Lower leg skin (tissue), 4 donors: ENCODE data around the gene MEN1. TPM values are rescaled to one million over a fixed set of nuclear protein-coding genes. Genes with fewer than 3 reads are reported as not detected.

ENCODE experiments used
- DNase-seq, 2 donors: peaks; one replicate each; pipeline ENCODE4 v3.0.0-alpha.2; 2019; ENCODE audit warnings: low spot score in 2 of 2
- H3K4me3 ChIP-seq: fragments of 200-600 bp; sonication (generic); 2 replicates; pipeline ENCODE4 v1.5.1; 2017; ENCODE audit warnings: mild to moderate bottlenecking, low read depth; ENCODE audit not compliant: poor library complexity, severe bottlenecking
- CTCF ChIP-seq, 3 donors: fragments of 450-650 bp; IDR thresholded peaks; one replicate each; pipeline ENCODE4 v1.5.1; 2016; ENCODE audit warnings: antibody characterized with exemption in 3 of 3, mild to moderate bottlenecking in 3 of 3, moderate library complexity in 2 of 3
- POLR2A ChIP-seq, 2 donors: fragments of 450-650 bp; IDR thresholded peaks; one replicate each; pipeline ENCODE4 v1.6.1; 2016 to 2017; ENCODE audit warnings: antibody characterized with exemption in 2 of 2, mild to moderate bottlenecking in 1 of 2, moderate library complexity in 1 of 2
- WGBS, 2 donors: methylation state at CpG; one replicate each; pipeline ENCODE4 v1.1.5; 2018; 5-methylcytosine and 5-hydroxymethylcytosine counted together
- intact Hi-C: fragments of 100-400 bp; cut with DNase I; formaldehyde crosslinking; loops from one replicate; pipeline ENCODE4 v1.15.0; 2023; ENCODE audit warnings: low total_unique reads
- total RNA-seq, 4 donors: library from RNA; depleted of rRNA; stranded (reverse); fragments of >200 nt; gene quantifications; one replicate each; pipeline ENCODE4 v1.1.0, GENCODE V29; 2016

Gene MEN1
- total RNA-seq, 4 donors from 2014 or later, result 20.5 to 42.7 (median 32.2) TPM

GRCh38 chr11:64796757-64797541, 13.4 kb downstream of the MEN1 start:
- no peak overlapping the region for H3K4me3 ChIP-seq
- DNase-seq, result no peak
- intact Hi-C loops, result no loop called here
- WGBS, 2 donors, result 86 to 90% methylated on average over 17 to 19 of the region's 19 CpGs
- no peak for TF ChIP-seq CTCF (IDR thresholded peaks at IDR 0.05)
- TF ChIP-seq POLR2A (IDR thresholded peaks at IDR 0.05), result no peak

- intact Hi-C loops, result no loop called here
These were observed 14.1 kb downstream of the MEN1 start for GRCh38 chr11:64796047-64796756.

GRCh38 chr11:64794526-64794925, 15.8 kb downstream of the MEN1 start:
- intact Hi-C loops, result no loop called here
- 92 to 97% methylated on average over 10 of the region's 10 CpGs for WGBS, 2 donors
- DNase-seq, result no peak
- H3K4me3 ChIP-seq, result no peak overlapping the region
- TF ChIP-seq CTCF (IDR thresholded peaks at IDR 0.05), result no peak
- no peak for TF ChIP-seq POLR2A (IDR thresholded peaks at IDR 0.05)

More at GRCh38 chr11:64796047-64796756, 14.1 kb downstream of the MEN1 start:
- 79 to 80% methylated on average over 19 of the region's 19 CpGs for WGBS, 2 donors
- TF ChIP-seq POLR2A (IDR thresholded peaks at IDR 0.05) (no peak), CTCF (IDR thresholded peaks at IDR 0.05) (no peak)
- H3K4me3 ChIP-seq, result no peak overlapping the region
- no peak for DNase-seq

GRCh38 chr11:64793271-64794160, 16.8 kb downstream of the MEN1 start:
- intact Hi-C loops, result no loop called here
- WGBS, 2 donors, result 76 to 80% methylated on average over 11 of the region's 11 CpGs
- TF ChIP-seq POLR2A (IDR thresholded peaks at IDR 0.05) (no peak), CTCF (IDR thresholded peaks at IDR 0.05) (no peak)
- H3K4me3 ChIP-seq, result no peak overlapping the region
- DNase-seq, result peak in 1 of 2 donors; percentile 81

- H3K4me3 ChIP-seq, result no peak overlapping the region
- DNase-seq, result no peak
- WGBS, 2 donors, result 91 to 93% methylated on average over 4 of the region's 4 CpGs
- no peak for TF ChIP-seq POLR2A (IDR thresholded peaks at IDR 0.05)
- no peak for TF ChIP-seq CTCF (IDR thresholded peaks at IDR 0.05)
- intact Hi-C loops, result no loop called here
These were observed 17.9 kb downstream of the MEN1 start for GRCh38 chr11:64792482-64792881.
